NCI-H128 (cell line): ENCODE results near the gene TBX4.

Experiments used
- DNase-seq: peaks from one replicate; lab custom pipeline; 2025; ENCODE audit not compliant: unreplicated experiment; lab: John Stamatoyannopoulos, UW

The TBX4 gene

DNA sequence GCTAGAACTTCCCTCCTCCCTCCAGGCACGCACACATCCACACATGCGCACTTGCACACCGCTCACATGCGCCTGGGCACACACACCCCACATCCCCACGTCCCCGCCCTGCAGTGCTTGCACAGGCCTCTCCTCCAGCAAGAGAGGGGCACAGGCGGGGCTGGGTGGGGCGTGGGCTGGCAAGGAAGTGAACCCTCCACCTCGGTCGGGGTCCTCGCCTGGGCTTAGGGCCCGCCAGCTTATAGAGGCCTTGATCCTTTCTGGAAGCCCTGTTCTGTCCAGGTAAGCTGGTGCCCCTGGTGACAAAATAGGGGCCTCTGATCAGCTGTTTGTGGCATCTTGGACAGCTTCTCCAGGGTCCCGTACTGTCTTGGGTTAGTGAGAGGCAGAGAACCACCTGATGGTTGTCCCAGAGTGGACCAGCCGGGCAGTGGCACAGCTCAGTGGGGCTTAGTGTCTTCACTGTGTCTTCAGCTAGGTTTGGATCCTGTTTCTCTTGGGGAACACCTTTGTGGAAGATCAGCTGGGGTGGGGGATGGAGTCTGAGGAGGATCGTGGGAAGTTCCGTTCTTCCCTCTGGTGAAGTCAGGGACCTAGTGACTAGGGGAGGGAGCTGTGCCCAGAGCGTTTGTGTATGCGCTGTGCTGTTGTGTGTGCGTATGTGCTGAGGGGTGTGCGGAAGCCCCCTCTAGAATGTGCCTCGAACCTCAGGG is 12.1 kb downstream of the TBX4 start:
- no peak for DNase-seq

DNA sequence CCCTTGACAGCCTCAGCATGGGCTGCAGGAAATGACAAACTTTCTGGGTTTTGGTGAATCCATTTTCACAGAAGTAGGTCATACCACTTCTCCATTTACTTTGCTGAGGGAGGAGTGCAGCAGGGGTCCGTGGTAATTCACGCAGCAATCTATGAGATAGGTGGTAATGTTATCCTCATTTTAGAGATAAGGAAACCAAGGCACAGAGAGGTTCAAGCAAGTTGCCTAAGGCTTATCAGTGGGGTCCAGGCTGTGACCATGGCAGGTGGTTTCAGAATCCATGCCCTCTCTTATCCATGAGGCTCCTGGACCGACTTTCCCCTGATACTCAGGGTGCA is 12.6 kb downstream of the TBX4 start:
- no peak for DNase-seq

DNA sequence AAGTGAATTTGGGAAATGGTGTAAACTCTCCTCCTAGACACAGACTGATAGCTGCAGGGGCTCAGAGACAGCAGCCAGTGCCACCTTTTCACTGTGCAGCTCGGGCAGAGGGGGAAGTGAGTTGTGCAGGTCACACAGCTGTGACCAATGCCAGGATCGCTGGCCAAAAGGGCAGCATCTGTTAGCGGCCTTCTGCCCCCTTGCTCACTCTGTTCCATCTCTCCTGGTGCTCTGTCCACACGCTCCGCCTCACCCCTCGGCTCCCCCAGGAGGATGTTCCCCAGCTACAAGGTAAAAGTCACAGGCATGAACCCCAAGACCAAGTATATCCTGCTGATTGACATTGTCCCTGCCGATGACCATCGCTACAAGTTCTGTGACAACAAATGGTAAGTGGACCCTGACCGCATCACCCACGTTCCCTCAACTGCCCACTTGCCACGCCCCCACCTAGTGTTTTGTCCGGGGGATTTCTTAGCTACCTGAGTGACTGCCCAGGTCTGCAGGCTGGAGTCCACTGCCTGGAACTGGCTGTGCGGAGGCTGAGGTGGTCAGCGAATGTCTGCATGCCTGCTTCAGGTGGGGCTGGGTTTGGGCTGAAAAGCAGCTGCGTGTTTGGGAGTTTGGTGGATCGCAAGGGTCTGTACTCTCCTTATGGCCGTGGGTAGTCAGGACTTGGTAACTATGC is 13.5 kb downstream of the TBX4 start:
- DNase-seq, result no peak

DNA sequence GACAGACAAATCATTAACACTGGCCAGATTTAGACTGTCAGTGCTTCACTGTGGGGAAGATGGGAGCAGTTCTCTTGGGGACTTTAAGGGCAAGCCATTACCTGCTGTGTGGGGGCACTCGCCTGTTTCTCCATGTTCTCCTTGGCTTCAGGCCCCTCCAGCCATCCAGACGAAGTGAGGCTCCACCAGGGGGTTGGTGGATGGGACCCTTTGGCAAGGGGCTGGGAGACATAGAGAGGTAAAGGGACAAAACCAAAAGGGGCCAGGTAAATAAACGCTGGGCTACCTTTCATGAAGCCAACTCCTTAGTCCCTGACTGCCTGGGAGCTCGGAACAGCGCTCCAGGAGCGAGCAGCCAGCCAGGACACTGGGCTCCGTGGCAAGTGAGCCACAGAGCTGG is 14.0 kb downstream of the TBX4 start:
- no peak for DNase-seq

DNA sequence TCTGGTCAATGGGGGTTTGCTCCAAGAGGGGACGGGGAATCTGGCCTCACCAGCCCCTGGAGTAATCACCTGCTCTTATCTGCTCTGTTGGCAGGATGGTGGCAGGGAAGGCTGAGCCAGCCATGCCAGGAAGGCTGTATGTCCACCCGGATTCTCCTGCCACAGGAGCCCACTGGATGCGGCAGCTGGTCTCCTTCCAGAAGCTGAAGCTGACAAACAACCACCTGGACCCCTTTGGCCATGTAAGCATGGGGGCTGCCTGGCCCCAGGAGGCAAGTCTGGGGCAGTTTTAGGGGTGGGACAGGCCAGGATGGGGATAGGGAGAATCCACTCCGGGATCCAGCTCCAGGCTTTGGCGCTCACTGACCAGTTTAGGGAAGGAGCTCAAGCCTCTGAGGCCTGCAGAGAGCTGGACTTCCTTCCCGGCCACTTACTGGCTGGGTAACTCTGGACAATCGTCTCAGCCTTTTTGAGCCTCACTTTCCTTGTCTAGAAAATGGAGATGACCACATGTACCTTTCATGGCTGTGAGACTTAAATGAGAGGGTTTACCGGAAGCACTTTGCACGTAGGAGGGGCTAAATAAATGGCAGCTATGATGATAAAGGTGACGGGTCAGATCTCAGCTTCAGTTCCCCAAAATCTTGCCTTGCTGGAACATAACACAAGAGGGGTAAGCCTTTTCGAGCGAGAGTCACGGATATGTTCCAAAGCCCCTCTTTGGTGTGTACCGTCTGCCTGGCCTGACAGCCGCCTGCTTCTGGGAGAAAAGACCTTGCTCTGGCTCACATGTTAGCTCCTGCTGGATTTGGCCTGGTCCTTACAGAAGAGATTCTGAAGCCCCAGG is 15.4 kb downstream of the TBX4 start:
- no peak for DNase-seq

DNA sequence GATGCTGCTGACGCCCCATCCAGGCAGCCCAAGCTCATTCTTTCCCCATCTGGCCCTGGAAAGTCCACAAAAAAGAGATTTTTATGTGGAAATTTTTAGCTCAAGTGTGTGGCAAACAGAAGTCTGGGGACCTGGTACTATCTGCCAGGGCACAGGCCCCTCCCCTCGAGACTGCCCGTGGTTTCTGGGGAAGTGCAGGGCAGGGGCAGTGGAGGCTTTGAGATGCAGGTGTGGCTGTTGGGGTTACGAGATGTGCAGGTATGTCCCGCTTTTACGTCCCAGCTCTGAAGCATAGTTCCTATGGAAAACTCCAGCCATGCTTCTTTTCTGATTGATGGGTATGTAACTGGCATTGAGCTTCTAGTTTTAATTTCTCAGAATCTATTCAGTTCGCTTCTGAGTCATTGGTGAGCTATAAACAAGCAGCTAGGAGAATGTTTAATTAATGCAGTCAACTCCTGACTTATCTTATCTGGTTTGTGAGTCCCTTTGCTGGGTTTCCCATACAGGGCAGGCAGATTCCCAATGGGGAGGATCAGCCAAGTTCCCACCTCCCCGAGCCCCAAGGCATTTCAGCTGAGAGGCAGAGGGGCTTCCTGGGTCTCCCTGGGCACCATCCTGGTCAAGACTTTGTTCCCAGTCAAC is 16.2 kb downstream of the TBX4 start:
- DNase-seq, result no peak

DNA sequence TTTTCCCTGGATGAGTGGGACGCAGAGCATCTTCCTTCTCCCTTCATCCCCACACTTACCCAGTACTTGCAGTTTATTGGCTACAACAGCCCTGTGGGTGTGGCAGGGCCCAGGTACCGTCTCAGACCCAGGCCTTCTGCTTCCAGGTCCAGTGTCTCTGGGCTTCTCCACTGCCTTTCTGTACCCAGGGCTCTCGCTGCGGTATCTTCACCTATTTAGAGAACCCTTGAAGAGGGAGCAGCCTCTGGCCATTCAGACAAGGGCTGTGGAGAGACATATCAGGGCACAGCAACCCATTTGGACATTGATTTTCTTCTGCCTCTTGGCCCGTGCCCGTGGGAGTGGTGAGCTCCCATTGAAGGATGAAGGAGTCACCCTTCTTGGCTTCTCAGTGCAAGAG is 17.3 kb downstream of the TBX4 start:
- DNase-seq, result no peak

DNA sequence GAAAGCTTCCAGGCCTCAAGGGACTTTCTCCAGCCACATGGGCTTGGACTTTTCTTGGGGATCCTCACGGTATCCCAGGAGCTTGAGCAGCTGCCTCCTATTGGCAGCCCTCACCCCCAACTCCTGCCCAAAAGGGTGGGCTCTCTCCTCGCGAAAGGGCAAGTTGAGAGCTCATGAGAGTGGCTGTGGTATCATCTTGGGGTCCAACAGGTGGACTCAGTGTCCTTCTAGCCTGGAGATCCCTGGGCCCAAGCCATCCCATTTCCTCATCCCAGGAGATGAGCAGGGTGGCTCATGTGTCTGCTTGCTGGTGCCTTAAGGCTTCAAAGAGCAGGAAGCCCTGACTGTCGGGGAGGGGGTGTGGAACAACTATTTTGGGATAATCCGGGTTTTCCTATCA is 17.7 kb downstream of the TBX4 start:
- no peak for DNase-seq

DNA sequence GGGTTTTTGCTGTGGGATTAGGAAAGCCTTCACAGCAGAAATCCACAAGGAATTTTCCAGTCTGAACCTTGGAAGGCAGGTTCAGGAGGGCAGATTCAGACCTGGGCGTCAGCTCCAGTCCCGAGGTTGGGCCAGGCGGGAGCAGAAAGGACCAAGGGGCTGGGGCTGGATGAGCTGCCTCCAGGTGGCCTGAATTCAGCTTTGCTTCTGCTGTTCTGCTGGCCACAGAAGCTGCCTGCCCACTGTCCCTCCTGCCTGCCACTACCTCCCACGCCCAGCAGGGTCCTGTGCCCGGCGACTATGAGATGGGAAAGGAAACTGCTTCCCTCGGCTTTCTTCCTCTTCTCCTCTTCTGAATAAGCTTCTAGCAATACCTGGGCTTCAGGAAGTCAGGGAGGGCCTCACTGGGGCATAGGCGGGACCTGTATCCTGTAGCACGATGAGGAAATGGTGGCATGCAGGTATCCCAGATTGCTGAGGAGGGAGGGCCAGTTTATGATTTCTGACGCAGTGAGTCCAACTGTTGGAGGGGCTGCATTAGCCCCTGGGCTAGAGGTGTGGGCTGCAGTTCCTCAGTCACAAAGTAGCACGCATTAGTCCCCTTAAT is 18.4 kb downstream of the TBX4 start:
- DNase-seq, result no peak

DNA sequence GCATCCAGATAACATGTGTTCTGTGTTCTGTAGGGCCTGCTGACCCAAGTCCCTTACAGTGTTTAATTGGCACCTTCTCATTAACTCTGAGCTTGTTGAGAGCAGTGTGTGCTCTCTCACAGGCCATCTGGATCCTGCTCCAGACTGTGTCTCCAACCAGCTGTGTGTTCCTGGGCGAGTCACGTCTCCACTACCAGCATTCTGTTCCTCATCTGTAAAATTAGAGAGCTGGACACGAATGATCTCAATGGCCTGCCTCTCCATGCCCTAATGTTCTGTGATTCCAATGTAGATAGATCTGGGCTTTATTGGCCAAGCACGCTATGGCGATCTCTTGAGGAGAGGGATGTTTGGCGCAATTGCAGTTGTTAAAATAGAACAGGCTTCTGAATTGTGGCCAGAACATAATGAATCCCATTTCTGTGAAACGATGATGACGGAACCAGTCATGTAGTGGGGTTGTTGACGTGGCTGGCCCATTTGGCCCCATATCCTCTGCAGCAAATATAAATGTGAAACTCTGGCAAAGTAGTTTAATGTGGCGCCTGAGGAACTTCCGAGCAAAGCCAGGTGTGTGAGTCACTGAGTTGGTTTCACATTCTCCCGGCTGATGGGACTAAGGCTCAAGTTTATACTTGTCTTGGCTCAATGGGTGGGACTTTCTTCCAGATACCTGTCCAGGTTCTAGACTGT is 22.2 kb downstream of the TBX4 start:
- no peak for DNase-seq

DNA sequence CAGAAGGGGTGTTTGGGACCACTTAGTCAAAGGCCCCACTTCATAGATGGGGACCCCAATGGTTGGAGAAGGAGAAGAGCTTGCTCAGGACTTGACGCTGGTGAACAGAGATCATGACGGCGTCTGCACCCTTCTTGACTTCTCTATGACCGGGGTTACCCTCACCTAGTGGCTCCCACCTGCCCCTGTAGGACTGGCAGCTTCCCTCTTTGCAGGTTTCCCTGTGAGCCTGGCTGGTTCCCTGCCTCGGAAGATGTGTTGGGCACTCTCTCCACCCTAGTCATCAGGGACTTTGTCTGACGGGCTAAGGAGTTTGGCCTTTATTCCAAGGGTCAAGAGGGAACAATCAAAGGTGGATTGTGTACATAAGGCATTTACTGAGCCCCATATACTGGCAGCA is 22.7 kb downstream of the TBX4 start:
- DNase-seq, result no peak

DNA sequence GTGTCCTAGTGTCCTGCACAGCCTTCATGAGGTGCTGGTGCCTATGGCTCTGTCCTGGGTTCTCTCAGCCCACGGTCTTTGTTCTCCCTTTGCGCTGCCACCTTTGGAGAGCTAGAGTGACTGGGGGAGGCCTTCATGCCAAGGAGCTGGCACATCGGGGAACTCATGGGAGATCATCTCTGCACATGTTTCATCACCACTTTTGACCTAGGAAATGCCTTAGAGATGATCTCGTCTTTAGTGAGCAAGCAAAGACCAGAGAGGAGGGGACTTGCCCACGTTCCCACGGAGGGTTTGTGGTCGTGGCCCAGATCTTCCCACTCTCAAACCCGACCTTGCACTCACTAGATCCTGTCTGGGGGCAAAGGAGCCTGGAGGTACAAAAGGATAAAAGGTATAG is 23.5 kb downstream of the TBX4 start:
- DNase-seq, result no peak

DNA sequence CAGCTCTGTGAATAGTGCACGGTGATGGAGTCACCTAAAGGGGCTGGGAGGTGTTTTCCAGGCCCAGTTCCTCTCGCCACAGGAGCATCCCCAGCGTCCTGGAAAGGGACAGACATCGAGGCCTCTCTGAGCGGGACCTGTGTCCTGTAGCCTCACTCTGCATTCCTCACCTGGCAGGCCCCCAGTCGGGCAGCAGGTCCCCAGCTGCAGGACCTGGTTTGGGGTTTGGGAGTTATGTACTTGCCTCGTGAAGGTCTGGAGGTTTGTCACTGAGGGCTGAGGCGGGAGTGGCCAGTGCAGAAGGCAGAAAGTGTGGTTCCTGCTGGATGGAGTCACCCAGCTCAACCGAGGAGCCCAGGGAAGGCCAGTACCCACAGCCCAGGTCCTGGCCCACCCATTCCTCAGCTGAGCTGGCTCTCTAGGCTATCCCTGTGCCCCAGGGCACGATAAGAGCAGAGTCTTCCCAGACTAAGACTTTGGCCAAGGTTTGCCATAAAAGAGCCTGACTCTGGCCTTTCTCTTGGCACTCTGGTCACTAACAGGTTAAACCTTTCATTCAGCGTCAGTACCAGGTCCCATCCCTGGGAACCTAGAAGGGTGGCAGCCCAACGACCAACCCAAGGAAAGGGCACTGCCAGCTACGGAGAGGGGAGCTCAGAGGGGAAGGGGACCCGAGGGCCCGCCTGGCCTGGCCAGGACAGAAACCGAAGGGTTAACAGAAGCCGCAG is 24.4 kb downstream of the TBX4 start:
- DNase-seq, result no peak

DNA sequence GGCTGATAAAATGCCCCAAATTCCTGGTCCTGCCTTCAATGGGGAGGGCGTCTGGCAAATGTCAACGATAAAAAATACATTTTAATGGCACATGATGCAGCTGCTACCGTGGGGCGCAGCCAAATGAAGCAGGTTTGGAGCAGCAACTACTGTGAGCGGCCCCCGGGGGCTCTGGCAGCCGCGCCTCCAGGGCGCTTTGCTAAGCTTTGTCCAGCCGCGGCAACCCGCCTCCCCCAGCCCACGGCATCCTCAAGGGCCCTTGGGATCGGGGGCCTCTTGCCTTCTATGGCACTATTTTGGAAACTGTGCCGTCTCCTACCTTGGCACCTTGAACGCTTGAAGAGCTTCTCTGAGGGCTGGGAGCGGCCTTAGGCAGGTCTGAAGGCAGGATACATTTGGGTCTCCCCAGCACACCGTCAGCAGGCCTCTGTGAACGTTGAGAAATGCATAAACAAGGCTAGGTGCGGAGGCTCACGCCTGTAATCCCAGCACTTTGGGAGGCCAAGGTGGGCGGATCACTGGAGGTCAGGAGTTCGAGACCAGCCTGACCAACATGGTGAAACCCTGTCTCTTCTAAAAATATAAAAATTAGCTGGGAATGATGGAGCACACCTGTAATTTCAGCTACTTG is 25.1 kb downstream of the TBX4 start:
- no peak for DNase-seq

DNA sequence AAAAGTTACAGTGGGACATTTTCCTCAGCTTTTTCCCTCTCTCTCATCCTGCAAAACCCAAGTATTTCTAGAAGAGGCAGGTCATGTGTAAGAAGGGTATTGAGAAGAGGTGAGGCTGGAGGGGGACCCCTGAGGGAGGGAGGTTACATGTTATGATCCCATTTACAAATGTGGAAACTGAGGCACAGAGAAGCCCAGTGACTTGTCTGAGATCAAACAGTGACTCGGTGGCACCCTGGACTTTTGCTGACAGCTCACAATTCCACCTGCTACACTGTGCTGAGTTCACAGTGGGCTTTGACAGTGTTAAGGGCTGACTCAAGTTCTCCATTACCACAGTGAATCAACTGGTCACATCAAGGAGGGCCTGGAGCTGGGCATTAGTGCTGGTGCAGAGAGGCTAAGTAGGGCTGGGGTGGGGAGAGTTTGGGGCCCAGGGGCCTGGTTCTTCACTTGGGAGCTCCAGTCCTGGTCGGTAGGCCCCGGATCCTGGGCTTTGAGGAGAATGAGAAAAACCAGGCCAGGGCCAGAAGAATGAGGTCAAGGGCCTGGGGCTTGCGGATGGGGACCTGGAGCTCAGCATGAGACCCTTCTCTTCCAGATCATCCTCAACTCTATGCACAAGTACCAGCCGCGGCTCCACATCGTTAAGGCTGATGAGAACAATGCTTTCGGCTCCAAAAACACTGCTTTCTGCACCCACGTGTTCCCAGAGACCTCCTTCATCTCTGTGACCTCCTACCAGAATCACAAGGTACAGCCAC is 26.0 kb downstream of the TBX4 start:
- DNase-seq, result no peak

DNA sequence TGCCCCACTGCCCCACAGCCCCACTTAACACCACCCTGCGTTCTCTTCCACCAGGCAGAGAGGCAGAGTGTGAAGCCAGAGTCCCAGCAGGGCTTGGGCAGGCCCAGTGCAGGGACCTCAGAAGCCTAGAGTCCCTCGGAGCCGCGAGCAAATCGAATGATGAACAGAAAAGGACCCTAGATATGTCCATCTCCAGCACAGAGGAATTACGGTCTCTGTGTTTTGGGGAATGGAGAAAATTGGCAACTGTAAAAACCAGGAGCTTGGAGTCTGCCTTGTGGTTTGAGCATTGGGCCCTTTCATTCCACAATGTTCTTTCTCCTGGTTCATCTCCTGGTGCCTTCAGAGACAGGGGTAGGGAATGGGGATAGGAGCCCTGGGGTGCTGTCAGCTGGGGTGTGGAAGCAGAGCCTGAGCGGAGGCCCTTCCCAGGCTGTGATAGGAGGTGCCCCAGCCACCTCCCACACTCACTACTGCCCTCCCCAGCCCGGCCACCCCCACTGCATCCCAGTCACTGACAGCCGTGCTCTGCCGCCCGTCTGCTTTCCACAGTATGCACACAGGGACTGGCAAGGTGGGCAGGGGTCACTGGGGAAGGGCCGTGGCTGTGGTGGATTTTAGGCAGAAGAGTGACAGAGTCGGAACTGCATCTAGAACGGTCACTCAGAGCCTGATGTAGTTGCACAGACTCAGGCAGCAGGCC is 26.7 kb downstream of the TBX4 start:
- no peak for DNase-seq

DNA sequence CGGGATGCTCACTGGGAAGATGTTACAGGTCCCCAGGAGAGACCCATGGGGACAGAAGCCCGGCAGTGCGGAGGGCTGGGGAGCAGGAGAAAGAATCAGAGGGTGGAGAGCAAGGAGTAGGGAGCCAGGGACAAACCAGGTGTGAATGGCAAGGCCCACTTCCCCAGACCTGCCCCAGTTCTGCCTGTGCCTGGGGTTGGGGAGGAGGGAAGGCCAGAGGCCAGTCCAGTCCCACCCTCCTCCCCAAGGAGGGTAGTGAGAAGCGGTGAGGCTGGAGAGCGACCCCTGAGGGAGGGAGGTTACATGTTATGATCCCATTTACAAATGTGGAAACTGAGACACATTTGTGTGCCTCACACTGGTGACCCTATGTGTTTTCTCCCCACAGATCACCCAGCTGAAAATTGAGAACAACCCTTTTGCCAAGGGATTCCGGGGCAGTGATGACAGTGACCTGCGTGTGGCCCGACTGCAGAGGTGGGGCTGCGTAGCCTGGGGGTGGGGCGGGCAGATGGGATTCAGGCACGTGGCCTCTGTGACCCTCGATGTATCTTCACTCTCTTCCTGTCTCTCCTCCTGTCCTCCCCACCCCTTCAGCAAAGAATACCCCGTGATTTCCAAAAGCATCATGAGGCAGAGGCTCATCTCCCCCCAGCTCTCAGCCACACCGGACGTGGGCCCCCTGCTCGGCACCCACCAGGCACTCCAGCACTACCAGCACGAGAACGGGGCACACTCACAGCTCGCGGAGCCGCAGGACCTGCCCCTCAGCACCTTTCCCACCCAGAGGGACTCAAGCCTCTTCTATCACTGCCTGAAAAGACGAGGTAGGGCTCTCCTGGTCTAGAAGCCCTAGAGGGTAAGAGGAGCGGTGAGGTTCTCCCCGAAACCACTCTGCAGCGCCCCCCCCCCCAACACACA is 27.5 kb downstream of the TBX4 start:
- DNase-seq, result no peak
